HEK293T (cell line): ENCODE data around the gene PITPNM3.

ENCODE experiments used
- CTCF ChIA-PET: fragments of 350-600 bp; formaldehyde crosslinking; extraction: SDS; loops from one replicate; lab custom pipeline; 2021; ENCODE audit warnings: antibody characterized with exemption, inconsistent platforms; lab: Yijun Ruan, JAX
- POLR2A ChIA-PET: fragments of 350-600 bp; formaldehyde crosslinking; extraction: SDS; loops from one replicate; lab custom pipeline; 2020; ENCODE audit warnings: antibody characterized with exemption, inconsistent platforms; lab: Yijun Ruan, JAX
- DNase-seq: peaks from one replicate; pipeline ENCODE4 v3.0.0; 2012; ENCODE audit warnings: mixed read lengths; ENCODE audit errors: extremely low spot score
- ARNT ChIP-seq: fragments of 450-650 bp; IDR thresholded peaks from 2 replicates; pipeline ENCODE4 v1.6.1; 2017; ENCODE audit warnings: mild to moderate bottlenecking
- BHLHE40 ChIP-seq: fragments of 450-650 bp; IDR thresholded peaks from 2 replicates; pipeline ENCODE4 v1.6.1; 2016; ENCODE audit warnings: mild to moderate bottlenecking, moderate library complexity, borderline replicate concordance
- CTBP1 ChIP-seq: fragments of 450-650 bp; IDR thresholded peaks from 2 replicates; pipeline ENCODE4 v1.6.1; 2016; ENCODE audit warnings: borderline replicate concordance
- ELF4 ChIP-seq: fragments of 450-650 bp; IDR thresholded peaks from 2 replicates; pipeline ENCODE4 v1.6.1; 2017; ENCODE audit warnings: antibody characterized with exemption
- FOXA1 ChIP-seq: fragments of 450-650 bp; IDR thresholded peaks from 2 replicates; pipeline ENCODE4 v1.6.1; 2016; ENCODE audit warnings: mild to moderate bottlenecking
- FOXK2 ChIP-seq: fragments of 450-650 bp; IDR thresholded peaks from 2 replicates; pipeline ENCODE4 v1.6.1; 2016; ENCODE audit warnings: mild to moderate bottlenecking
- FOXM1 ChIP-seq: fragments of 450-650 bp; IDR thresholded peaks from 2 replicates; pipeline ENCODE4 v1.6.1; 2017; ENCODE audit warnings: mild to moderate bottlenecking, borderline replicate concordance
- HDGF ChIP-seq: fragments of 450-650 bp; IDR thresholded peaks from 2 replicates; pipeline ENCODE4 v1.6.1; 2017; ENCODE audit warnings: antibody characterized with exemption, borderline replicate concordance
- L3MBTL2 ChIP-seq: fragments of 450-650 bp; conservative IDR thresholded peaks from 2 replicates; pipeline ENCODE4 v1.6.1; 2016; ENCODE audit warnings: mild to moderate bottlenecking
- LEF1 ChIP-seq: fragments of 450-650 bp; IDR thresholded peaks from 2 replicates; pipeline ENCODE4 v1.6.1; 2017; ENCODE audit warnings: mild to moderate bottlenecking, borderline replicate concordance
- NFRKB ChIP-seq: fragments of 450-650 bp; IDR thresholded peaks from 2 replicates; pipeline ENCODE4 v1.6.1; 2016; ENCODE audit warnings: mild to moderate bottlenecking, moderate library complexity
- PKNOX1 ChIP-seq: fragments of 450-650 bp; IDR thresholded peaks from 2 replicates; pipeline ENCODE4 v1.6.1; 2016
- SP1 ChIP-seq: fragments of 450-650 bp; IDR thresholded peaks from 2 replicates; pipeline ENCODE4 v1.6.1; 2017
- SUZ12 ChIP-seq: fragments of 450-650 bp; IDR thresholded peaks from 2 replicates; pipeline ENCODE4 v1.6.1; 2016; ENCODE audit warnings: mild to moderate bottlenecking
- TARDBP ChIP-seq: fragments of 450-650 bp; IDR thresholded peaks from 2 replicates; pipeline ENCODE4 v1.6.1; 2016
- ZNF384 ChIP-seq: fragments of 450-650 bp; IDR thresholded peaks from 2 replicates; pipeline ENCODE4 v1.6.1; 2016

PITPNM3 gene

GRCh38 chr17:6408735-6409134, 147.6 kb downstream of the PITPNM3 start:
- TF ChIP-seq ELF4 (no peak), FOXM1 (no peak), FOXA1 (no peak), PKNOX1 (no peak), NFRKB (no peak), TARDBP (no peak), LEF1 (no peak), BHLHE40 (no peak), L3MBTL2 (no peak), FOXK2 (no peak)
- POLR2A ChIA-PET: no interaction called here
- CTCF ChIA-PET: no interaction called here
- DNase-seq: no peak

GRCh38 chr17:6408276-6408675, 148.1 kb downstream of the PITPNM3 start:
- TF ChIP-seq CTBP1: no peak
- no peak for TF ChIP-seq NFRKB
- TF ChIP-seq LEF1: no peak
- no peak for DNase-seq
- ChIA-PET POLR2A (no interaction called here), CTCF (no interaction called here)

- ChIA-PET CTCF (no interaction called here), POLR2A (interaction anchor here (0.6 kb wide), 1 partner anchor 104 kb away, joined by 3 read pairs; no protein-coding TSS in a partner anchor)
- no peak for TF ChIP-seq HDGF
- no peak for TF ChIP-seq LEF1
- TF ChIP-seq L3MBTL2: no peak
- TF ChIP-seq ELF4: no peak
- TF ChIP-seq FOXM1: no peak
- TF ChIP-seq FOXA1: no peak
- TF ChIP-seq CTBP1: no peak
- TF ChIP-seq BHLHE40: no peak
- no peak for TF ChIP-seq NFRKB
- TF ChIP-seq PKNOX1: no peak
- TF ChIP-seq ARNT: no peak
- no peak for TF ChIP-seq ZNF384
- TF ChIP-seq SUZ12: no peak
- no peak for TF ChIP-seq SP1
- DNase-seq: no peak
Observed at GRCh38 chr17:6402258-6402657, 154.1 kb downstream of the PITPNM3 start.
